HFF-Myc (cell line): Measurements from ENCODE around the gene TCEAL1.
"Not testable (repeated sequence)": the region's sequence is repeated elsewhere in the genome, so short reads cannot be mapped to it uniquely, and the experiment has no call there.

ENCODE experiments used
- DNase-seq: peaks from one replicate; pipeline ENCODE4 v3.0.0-alpha.2; 2011; ENCODE audit warnings: low read depth; ENCODE audit errors: extremely low read depth
- H3K4me3 ChIP-seq: replicated peaks from 2 replicates; pipeline ENCODE4 v1.5.1; 2011; ENCODE audit warnings: low read depth, mild to moderate bottlenecking, control low read depth, low read length
- CTCF ChIP-seq: IDR thresholded peaks from 2 replicates; pipeline ENCODE4 v1.5.1; 2012; ENCODE audit warnings: mild to moderate bottlenecking, low read depth, low read length, control low read depth; ENCODE audit errors: missing control alignments

Gene TCEAL1

GRCh38 chrX:103656617-103657016, 27.8 kb downstream of the TCEAL1 start:
- no peak for TF ChIP-seq CTCF
- H3K4me3 ChIP-seq: no peak overlapping the region
- DNase-seq: no peak

GRCh38 chrX:103657066-103657465, 28.3 kb downstream of the TCEAL1 start:
- not testable (repeated sequence) for H3K4me3 ChIP-seq, DNase-seq

GRCh38 chrX:103658681-103659433, 30.1 kb downstream of the TCEAL1 start:
- TF ChIP-seq CTCF: no peak
- no peak for DNase-seq

GRCh38 chrX:103659460-103659859, 30.7 kb downstream of the TCEAL1 start:
- DNase-seq, H3K4me3 ChIP-seq: not testable (repeated sequence)

More at GRCh38 chrX:103658681-103659433, 30.1 kb downstream of the TCEAL1 start:
- no peak overlapping the region for H3K4me3 ChIP-seq

GRCh38 chrX:103663981-103664762, 35.4 kb downstream of the TCEAL1 start:
- no peak for TF ChIP-seq CTCF

GRCh38 chrX:103666202-103667107, 37.7 kb downstream of the TCEAL1 start:
- TF ChIP-seq CTCF: no peak

More at GRCh38 chrX:103663981-103664762, 35.4 kb downstream of the TCEAL1 start:
- no peak for DNase-seq
- no peak overlapping the region for H3K4me3 ChIP-seq

GRCh38 chrX:103669745-103670144, 41.0 kb downstream of the TCEAL1 start:
- no peak for TF ChIP-seq CTCF
- DNase-seq: no peak
- no peak overlapping the region for H3K4me3 ChIP-seq

More at GRCh38 chrX:103666202-103667107, 37.7 kb downstream of the TCEAL1 start:
- H3K4me3 ChIP-seq: no peak overlapping the region
- no peak for DNase-seq
